GM19463 (cell line): Measurements from ENCODE around the gene SLC31A2.

Source experiments
- ATAC-seq: cut with Tn5 transposase; IDR thresholded peaks from one replicate; pipeline ENCODE4 v1.9.1; 2021; ENCODE audit warnings: mild to moderate bottlenecking, moderate library complexity; ENCODE audit not compliant: unreplicated experiment

SLC31A2 gene

DNA sequence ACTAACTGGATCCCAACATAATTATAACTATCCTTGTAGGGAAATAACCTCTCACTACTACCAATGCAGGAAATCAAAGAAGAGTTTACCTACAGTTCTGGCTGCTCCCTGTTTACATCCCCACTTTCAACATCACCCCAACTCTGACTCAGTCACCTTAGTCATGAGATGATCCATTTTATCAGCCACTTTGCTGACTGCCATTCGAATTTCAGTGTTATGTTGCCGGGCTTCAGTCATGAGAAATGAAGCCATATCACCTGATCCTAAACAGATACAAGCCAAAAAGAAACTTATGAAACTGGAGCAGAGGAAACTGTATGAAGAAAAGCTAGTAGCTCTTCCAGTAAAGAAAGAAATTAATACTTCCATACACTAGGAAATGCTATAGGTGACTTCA lies 33.7 kb downstream of the SLC31A2 start:
- no peak for ATAC-seq

DNA sequence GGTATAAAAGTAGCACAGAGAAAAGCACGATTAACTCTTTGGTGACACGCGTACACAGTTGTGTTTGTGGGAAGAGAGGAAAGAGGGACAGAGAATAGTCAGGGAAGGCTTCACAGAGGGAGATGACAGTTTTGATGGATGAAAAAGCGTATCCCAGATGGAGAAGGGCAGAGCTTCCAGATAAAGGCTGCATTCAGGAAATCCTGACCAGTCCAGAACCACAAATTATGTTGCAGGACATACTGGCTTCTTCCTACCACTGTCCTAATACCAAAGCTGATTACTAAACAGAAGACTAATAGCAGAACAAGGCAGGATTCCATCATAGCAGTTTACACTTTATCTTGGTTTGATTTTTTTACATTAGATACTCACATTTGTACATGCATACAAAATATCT lies 34.5 kb downstream of the SLC31A2 start:
- no peak for ATAC-seq

GRCh38 chr9:113186137-113186755 lies 35.4 kb downstream of the SLC31A2 start:
- ATAC-seq = no peak

DNA sequence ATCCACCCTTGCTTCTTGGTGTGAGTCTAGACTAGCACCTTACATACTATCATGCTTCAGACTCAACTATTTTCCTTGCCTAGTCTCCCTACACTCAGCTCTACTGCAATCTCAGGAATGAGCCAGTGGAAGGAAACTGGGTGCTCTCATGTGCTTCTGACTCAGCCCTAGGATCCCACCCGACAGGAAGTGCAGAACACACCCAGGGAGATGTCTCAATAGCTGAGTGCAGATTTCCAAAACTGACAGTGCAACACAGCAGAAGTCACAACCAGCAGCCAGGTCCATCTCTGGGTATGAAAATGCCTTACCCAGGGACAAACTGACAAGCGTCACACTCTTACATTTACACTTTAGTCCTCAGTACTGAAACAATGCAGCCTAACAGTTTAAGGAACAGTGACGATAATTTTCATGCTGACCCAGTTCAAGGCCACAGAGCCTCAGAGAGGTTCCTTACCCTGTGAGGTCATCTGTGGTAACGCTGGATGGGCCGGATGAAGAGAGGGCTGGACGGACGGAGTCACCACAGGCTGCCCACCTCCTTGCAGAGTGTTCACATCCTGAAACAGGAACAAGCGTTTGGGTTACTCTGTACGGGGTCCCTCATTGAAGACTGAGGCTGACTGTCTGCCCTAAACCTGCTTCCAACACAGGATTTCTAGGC lies 37.3 kb downstream of the SLC31A2 start:
- ATAC-seq = no peak

DNA sequence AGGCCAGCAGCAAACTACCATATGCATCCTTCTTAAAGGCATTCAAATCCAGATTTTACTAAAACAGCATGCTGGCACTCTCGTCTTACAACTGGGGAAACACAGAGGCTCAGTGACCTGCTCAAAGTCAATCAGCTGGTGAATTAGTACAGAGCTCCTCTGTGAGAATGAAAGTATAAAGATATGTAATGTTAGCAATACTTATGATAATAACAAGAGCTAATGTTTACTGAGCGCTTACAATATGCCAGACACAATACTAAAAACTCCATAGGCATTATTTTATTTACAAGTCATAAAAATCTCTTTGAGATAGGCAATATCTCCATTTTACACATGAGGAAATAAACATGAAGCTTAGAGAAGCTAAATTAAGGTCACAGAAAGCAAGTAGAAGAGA lies 41.6 kb downstream of the SLC31A2 start:
- no peak for ATAC-seq

DNA sequence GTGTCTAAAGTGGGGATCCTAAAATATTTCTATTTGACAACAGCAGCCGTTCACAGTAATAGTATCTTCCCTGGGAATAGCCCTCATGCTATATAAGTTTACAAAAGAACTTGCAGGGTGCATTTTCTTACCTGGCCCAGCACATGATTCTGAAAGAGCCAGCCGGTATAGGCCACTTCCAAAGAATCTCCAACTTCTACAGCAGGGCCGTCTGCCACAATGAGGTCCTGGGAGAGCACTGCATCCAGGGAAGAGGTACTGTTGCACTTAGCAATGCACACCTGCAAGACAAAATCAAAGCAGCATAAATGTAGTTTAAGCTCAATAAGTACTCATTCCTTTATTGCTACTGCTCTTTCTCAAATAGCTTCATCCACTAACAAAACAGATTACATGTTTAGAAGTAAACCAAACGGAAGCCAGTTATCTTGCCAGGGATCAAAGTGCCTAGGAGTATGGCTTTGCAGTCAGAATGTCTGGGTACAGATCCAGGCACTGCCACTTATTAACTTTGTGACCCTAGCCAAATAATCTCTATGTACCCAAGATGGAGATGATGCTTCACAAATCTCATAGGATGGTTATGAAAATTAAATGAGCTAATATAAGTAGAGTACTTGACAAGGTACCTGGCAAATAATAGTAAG lies 49.0 kb downstream of the SLC31A2 start:
- no peak for ATAC-seq

DNA sequence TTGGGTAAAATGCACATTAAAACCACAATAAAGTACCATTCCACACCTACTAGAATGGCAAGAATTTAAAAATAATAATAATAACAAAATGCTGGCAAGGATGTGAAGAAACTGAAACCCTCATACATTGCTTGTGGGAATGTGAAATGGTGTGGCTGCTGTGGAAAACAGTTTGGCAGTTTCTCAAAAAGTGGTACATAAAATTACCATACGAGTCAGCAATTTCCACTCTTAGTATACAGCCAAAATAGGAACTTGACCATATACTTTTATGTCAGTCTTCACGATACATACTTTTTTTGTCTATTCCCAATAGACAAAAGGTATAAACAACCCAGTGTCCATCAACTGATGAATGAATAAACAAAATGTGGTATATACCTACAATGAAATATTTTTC lies 54.6 kb downstream of the SLC31A2 start:
- ATAC-seq = no peak

DNA sequence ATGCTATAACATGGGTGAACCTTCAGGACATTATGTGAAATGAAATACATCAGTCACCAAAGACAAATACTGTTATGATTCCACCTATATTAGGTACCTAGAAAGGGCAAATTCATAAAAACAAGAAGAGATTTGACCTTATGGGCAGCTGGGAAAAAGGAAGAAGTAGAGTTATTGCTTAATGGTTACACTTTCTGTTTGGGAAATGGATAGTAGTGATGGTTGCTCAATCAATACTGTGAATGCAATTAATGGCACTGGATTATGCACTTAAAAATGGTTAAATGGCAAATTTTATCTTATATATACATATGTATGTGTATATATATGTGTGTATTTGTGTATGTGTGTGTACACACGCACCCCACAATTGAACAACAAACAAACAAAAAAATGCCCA lies 55.1 kb downstream of the SLC31A2 start:
- no peak for ATAC-seq

DNA sequence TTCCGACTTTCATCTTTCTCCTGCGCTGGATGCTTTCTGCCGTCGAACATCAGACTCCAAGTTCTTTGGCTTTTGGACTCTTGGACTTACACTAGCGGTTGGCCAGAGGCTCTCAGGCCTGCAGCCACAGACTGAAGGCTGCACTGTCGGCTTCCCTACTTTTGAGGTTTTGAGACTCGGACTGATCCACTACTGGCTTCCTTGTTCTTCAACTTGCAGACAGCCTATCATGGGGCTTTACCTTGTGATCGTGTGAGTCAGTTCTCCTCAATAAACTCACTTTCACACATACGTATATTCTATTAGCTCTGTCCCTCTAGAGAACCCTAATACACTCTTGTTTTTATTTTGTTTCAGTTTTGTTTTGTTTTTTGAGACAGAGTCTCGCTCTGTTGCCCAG lies 60.0 kb downstream of the SLC31A2 start:
- ATAC-seq = no peak
